Kidney (tissue), 14 donors: ENCODE data around the gene WBP2. TPM values are rescaled to one million over a fixed set of nuclear protein-coding genes. Genes with fewer than 3 reads are reported as not detected.

Source experiments
- DNase-seq, 5 donors: peaks; one replicate each; pipeline ENCODE4 v3.0.0-alpha.2; 2013 to 2020
- FAIRE-seq: peaks from 2 replicates; lab custom pipeline; 2012; peaks lifted over from hg19 to GRCh38; lab: Jason Lieb, UNC
- H3K27ac ChIP-seq, 2 donors: one replicate each; pipeline ENCODE4 v1.7.0; 2013; ENCODE audit warnings: low read depth in 2 of 2, low read length in 2 of 2, inconsistent platforms in 1 of 2
- H3K27me3 ChIP-seq: one replicate; pipeline ENCODE4 v1.7.1; 2013; ENCODE audit warnings: low read length, inconsistent platforms; ENCODE audit not compliant: control insufficient read depth, insufficient read depth
- H3K36me3 ChIP-seq, 3 donors: one replicate each; pipeline versions ENCODE4 v1.7.0 to v1.7.1; 2013; ENCODE audit warnings: low read length in 3 of 3, control low read depth in 1 of 3, inconsistent platforms in 1 of 3; ENCODE audit not compliant: insufficient read depth in 3 of 3, control insufficient read depth in 2 of 3
- H3K4me1 ChIP-seq, 3 donors: one replicate each; pipeline versions ENCODE4 v1.7.0 to v1.7.1; 2013; ENCODE audit warnings: low read length in 3 of 3, inconsistent platforms in 1 of 3, low read depth in 1 of 3; ENCODE audit not compliant: control insufficient read depth in 2 of 3, insufficient read depth in 2 of 3
- H3K4me3 ChIP-seq, 3 donors: one replicate each; pipeline versions ENCODE4 v1.7.0 to v1.8.1; 2013; ENCODE audit warnings: low read length in 3 of 3, control low read depth in 1 of 3, inconsistent platforms in 1 of 3
- H3K9ac ChIP-seq, 3 donors: one replicate each; pipeline versions ENCODE4 v1.7.0 to v1.7.1; 2013; ENCODE audit warnings: low read length in 3 of 3, control low read depth in 1 of 3, inconsistent platforms in 1 of 3
- H3K9me3 ChIP-seq, 3 donors: one replicate each; pipeline versions ENCODE4 v1.7.0 to v1.7.1; 2013; ENCODE audit warnings: low read length in 3 of 3, control low read depth in 1 of 3, inconsistent platforms in 1 of 3; ENCODE audit not compliant: control insufficient read depth in 2 of 3, insufficient read depth in 1 of 3
- intact Hi-C: fragments of 100-400 bp; cut with DNase I; formaldehyde crosslinking; loops from one replicate; pipeline ENCODE4 v1.11.1; 2022
- polyA plus RNA-seq: library from polyadenylated mRNA; stranded (reverse); fragments of 350-450 nt; fragmentation: Illumina TruSeq; extraction: RNeasy Lipid Tissue Mini Kit (QIAGEN cat#74804); gene quantifications from one replicate; pipeline ENCODE4 v1.2.3, GENCODE V29; 2014; ENCODE audit warnings: low read depth, low replicate concordance; ENCODE audit not compliant: insufficient read depth
- total RNA-seq: library from RNA; stranded (reverse); fragmentation: NEBNext Ultra II Directional; extraction: Animal tissue kit (Norgen Biotek cat#: 25700); gene quantifications from one replicate; pipeline ENCODE4 v1.2.1, GENCODE V29; 2021
- TF ChIP-seq, protein P1 (sequence below): IDR thresholded peaks from 3 replicates; pipeline ENCODE4 v1.5.1; 2012; ENCODE audit warnings: mild to moderate bottlenecking, moderate library complexity, borderline replicate concordance; ENCODE audit not compliant: insufficient read depth; ENCODE audit errors: extremely low read depth
- donor health status: control.
- donor health status: control.
- donor health status: control.
- donor health status: control.
- donor health status: control.
- donor health status: DM: yes; HTN: yes; CAD: no.
- donor health status: Normal renal cell carcinoma (clear cell type).

Gene WBP2
- total and polyA plus RNA-seq, 2 donors from 2014 or later: 135 to 151 TPM

DNA sequence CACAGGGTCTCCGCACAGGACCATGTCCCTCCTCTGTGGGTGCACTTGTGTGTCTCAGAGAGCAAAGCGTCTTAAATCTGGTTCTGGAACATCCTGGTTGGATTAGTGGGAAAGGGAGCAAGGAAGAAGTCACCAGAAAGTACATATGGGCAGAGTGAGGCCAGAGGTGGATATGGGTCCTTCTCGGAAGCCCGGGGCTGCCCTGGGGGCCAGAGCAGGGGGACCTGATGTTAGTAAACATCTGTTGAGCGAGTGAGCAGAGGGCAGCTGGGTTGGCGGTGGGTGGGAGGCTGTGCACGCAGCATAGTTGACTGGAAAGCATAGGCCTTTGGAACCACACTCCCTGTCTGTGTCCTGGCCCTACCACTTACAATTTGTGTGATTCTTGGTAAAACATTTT lies 33.6 kb downstream of the WBP2 start:
- H3K4me3 ChIP-seq: no peak overlapping the region
- H3K9ac ChIP-seq: no peak overlapping the region
- H3K9me3 ChIP-seq: no peaks in the 10 kb centered on the region
- intact Hi-C loops: no loop called here
- no peaks in the 10 kb centered on the region for H3K27me3 ChIP-seq
- H3K27ac ChIP-seq: no peak overlapping the region
- H3K4me1 ChIP-seq: peaks cover 0 to 7% (median 6%) of the 10 kb centered on the region in 3 donors
- DNase-seq (no peak), FAIRE-seq (no peak)
- H3K36me3 ChIP-seq: peaks cover 2 to 34% (median 24%) of the 10 kb centered on the region in 3 donors
- TF ChIP-seq, protein P1, sequence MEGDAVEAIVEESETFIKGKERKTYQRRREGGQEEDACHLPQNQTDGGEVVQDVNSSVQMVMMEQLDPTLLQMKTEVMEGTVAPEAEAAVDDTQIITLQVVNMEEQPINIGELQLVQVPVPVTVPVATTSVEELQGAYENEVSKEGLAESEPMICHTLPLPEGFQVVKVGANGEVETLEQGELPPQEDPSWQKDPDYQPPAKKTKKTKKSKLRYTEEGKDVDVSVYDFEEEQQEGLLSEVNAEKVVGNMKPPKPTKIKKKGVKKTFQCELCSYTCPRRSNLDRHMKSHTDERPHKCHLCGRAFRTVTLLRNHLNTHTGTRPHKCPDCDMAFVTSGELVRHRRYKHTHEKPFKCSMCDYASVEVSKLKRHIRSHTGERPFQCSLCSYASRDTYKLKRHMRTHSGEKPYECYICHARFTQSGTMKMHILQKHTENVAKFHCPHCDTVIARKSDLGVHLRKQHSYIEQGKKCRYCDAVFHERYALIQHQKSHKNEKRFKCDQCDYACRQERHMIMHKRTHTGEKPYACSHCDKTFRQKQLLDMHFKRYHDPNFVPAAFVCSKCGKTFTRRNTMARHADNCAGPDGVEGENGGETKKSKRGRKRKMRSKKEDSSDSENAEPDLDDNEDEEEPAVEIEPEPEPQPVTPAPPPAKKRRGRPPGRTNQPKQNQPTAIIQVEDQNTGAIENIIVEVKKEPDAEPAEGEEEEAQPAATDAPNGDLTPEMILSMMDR: no peak

DNA sequence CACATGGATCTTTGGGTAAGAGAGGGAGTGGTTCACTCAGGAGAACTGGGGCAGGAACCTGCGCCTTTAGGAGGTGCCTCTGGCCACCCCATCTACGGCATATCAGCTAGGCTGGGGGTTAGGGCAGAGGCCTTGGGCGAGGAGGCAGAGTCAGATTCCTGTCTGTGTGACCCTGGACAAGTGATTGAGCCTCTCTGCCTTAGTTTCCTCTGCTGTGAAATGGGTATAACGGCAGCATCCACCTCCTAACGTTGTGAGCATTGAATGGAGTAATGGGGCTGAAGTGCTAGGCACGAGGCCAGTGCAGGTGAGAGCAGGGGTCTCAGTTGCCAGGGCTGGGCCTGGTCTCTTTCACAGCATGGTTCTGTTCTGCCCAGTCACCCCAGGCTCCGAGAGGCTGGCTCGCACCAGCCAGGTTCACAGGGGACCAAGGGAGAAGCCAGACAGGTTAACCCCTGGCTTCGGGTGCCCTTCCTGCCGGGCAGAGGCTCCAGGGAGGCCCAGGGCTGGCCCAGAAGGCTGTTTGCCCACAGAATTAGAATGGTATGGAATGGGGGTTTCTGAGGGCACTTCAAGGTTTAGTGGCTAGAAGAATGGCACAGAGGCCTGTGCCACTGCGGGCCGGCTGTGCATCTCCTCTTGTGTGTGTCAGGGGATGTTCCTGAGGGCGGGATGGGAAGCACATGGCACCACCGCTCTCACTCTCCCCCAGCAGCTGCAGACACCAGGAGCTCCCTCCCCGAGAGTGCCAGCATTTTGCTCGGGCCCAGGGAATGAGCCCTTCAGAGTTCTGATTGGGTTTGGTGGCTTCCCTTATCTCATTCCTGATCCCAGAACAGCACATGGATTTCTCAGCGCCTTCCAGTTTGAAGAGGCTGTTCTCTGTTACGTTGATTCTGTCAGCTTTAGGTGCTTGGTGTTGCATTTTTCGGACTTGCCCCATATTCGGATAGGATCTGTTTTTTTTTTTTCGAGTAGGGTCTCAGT lies 34.7 kb downstream of the WBP2 start:
- H3K9ac ChIP-seq: no peak overlapping the region
- TF ChIP-seq, protein P1: no peak
- H3K36me3 ChIP-seq: peaks cover 2 to 43% (median 30%) of the 10 kb centered on the region in 3 donors
- no peak overlapping the region for H3K4me3 ChIP-seq
- intact Hi-C loops: no loop called here
- H3K4me1 ChIP-seq: peaks cover 0 to 7% (median 6%) of the 10 kb centered on the region in 3 donors
- FAIRE-seq: no peak
- H3K9me3 ChIP-seq: no peaks in the 10 kb centered on the region
- H3K27ac ChIP-seq: no peak overlapping the region
- DNase-seq: no peak
- no peaks in the 10 kb centered on the region for H3K27me3 ChIP-seq

DNA sequence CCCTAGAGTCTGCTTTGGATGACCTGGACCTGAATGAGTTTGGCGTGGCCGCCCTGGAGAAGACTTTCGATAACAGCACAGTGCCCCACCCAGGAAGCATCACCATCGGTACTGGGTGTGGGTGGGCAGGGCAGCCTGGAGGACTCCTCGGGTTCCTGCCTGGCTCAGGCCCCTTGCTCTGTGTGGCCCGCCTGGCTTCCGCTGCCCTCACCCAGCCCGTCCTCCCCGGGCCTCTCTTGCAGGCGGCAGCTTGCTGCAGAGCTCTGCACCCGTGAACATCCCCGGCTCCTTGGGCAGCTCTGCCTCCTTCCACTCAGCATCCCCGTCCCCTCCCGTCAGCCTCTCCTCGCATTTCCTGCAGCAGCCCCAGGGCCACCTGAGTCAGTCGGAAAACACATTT lies 35.5 kb downstream of the WBP2 start:
- Histone ChIP-seq H3K9me3 (no peaks in the 10 kb centered on the region), H3K36me3 (peaks cover 2 to 48% (median 32%) of the 10 kb centered on the region in 3 donors), H3K4me1 (peaks cover 0 to 7% (median 6%) of the 10 kb centered on the region in 3 donors), H3K27ac (no peak overlapping the region), H3K4me3 (no peak overlapping the region), H3K9ac (no peak overlapping the region), H3K27me3 (no peaks in the 10 kb centered on the region)
- FAIRE-seq: no peak
- DNase-seq: peak in 1 of 5 donors; percentile 72
- intact Hi-C loops: no loop called here
- TF ChIP-seq, protein P1: no peak
